Upper lobe of left lung (tissue), 6 donors: ENCODE results near the gene CD6. TPM values are rescaled to one million over a fixed set of nuclear protein-coding genes. Genes with fewer than 3 reads are reported as not detected.

Experiments
- ATAC-seq, 2 donors: fragments of 200-7000 bp; cut with Tn5 transposase; one replicate each; pipeline ENCODE4 v1.9.1; 2022; ENCODE audit warnings: mild to moderate bottlenecking in 2 of 2, moderate library complexity in 2 of 2; ENCODE audit not compliant: low FRiP score in 2 of 2
- DNase-seq, 2 donors: peaks; one replicate each; pipeline ENCODE4 v3.0.0-alpha.2; 2019 to 2020
- H3K27ac ChIP-seq, 4 donors: fragments of 200-600 bp; sonication (generic); one replicate each; pipeline ENCODE4 v1.5.1; 2016 to 2019
- H3K27me3 ChIP-seq, 4 donors: fragments of 200-600 bp; sonication (generic); one replicate each; pipeline ENCODE4 v1.5.1; 2017 to 2019
- H3K36me3 ChIP-seq, 4 donors: fragments of 200-600 bp; sonication (generic); one replicate each; pipeline ENCODE4 v1.5.1; 2016 to 2019
- H3K4me1 ChIP-seq, 4 donors: fragments of 200-600 bp; sonication (generic); one replicate each; pipeline ENCODE4 v1.5.1; 2018 to 2019
- H3K4me3 ChIP-seq, 4 donors: fragments of 200-600 bp; sonication (generic); one replicate each; pipeline ENCODE4 v1.5.1; 2017 to 2019; ENCODE audit warnings: mild to moderate bottlenecking in 2 of 4, moderate library complexity in 1 of 4
- H3K9me3 ChIP-seq, 4 donors: fragments of 200-600 bp; sonication (generic); one replicate each; pipeline ENCODE4 v1.5.1; 2018 to 2019
- EP300 ChIP-seq, 4 donors: sonication (generic); formaldehyde crosslinking; IDR thresholded peaks; one replicate each; pipeline ENCODE4 v1.5.1; 2017; ENCODE audit warnings: antibody characterized with exemption in 4 of 4, control low read depth in 2 of 4
- POLR2A ChIP-seq, 4 donors: fragments of 450-650 bp; IDR thresholded peaks; one replicate each; pipeline ENCODE4 v1.5.1; 2016 to 2017; ENCODE audit warnings: antibody characterized with exemption in 4 of 4, mild to moderate bottlenecking in 2 of 4
- POLR2AphosphoS5 ChIP-seq, 2 donors: sonication (generic); formaldehyde crosslinking; IDR thresholded peaks; one replicate each; pipeline ENCODE4 v1.5.1; 2017; ENCODE audit warnings: antibody characterized with exemption in 2 of 2
- WGBS, 2 donors: methylation state at CpG; one replicate each; pipeline ENCODE4 v1.1.5; 2017 to 2018; 5-methylcytosine and 5-hydroxymethylcytosine counted together
- total RNA-seq, 6 donors: library from RNA; depleted of rRNA in 4 of 6; stranded (reverse); fragments of >200 nt in 4 of 6; gene quantifications; one replicate each; pipeline versions ENCODE4 v1.1.0 to v1.2.1, GENCODE V29; 2016 to 2021
- TF ChIP-seq, protein P1 (sequence below), 6 experiments: fragments of 450-650 bp in 4 of 6; fragments of 200-600 bp in 2 of 6; sonication (generic) in 2 of 6; IDR thresholded peaks; one replicate each; pipeline ENCODE4 v1.5.1; 2016 to 2019; ENCODE audit warnings: antibody characterized with exemption in 6 of 6
- donor health status: DM: no; HTN: no; CAD: no; lungs with moderate emphysema.
- donor health status: DM: no; HTN: yes; CAD: no; lungs with severe emphysema.

The CD6 gene
- total RNA-seq, 6 donors from 2014 or later: 3.8 to 27.2 (median 5.3) TPM

DNA sequence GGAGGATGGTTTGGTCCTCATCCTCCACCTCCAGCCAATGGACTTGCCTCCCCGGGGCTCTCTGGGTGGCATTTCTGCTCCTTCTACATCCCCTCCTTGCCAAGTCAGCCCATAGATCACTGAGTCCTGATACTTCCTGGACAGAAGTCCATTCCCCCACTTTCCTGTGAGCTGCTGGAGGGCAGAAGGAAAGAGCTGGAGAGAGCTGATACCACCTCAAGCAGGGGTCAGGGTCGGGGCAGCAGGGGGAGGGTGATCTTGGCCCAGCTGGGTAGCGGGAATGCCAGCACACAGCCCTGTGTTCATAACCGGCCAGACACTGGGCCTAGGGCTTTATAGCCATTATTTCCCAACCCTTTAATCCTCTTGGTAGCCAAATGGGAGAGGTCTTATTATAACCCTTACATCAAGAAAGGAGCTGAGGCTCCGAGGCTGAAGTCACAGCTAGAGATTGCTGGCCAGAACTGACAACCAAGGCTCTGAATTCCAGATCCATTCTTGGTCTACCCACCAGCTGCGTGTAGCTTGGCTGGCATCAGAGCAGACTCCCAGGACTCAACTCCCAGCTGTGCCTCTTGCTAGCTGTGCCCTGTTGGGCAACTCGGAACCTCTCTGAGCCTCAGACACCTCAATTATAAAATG is 39.9 kb downstream of the CD6 start:
- Histone ChIP-seq H3K9me3 (no peaks in the 10 kb centered on the region), H3K27me3 (peaks cover 0 to 13% (median 5%) of the 10 kb centered on the region in 4 donors), H3K36me3 (no peaks in the 10 kb centered on the region), H3K4me1 (peaks cover 14 to 23% (median 20%) of the 10 kb centered on the region in 4 donors), H3K4me3 (no peak overlapping the region), H3K27ac (peak overlapping the region in 1 of 4 donors; percentile 24)
- TF ChIP-seq POLR2AphosphoS5 (IDR thresholded peaks at IDR 0.05): peak in 1 of 2 donors; percentile 14
- TF ChIP-seq EP300 (IDR thresholded peaks at IDR 0.05): no peak
- DNase-seq (no peak), ATAC-seq (no peak)
- WGBS, 2 donors: 74 to 83% methylated on average over 3 to 7 of the region's 7 CpGs

DNA sequence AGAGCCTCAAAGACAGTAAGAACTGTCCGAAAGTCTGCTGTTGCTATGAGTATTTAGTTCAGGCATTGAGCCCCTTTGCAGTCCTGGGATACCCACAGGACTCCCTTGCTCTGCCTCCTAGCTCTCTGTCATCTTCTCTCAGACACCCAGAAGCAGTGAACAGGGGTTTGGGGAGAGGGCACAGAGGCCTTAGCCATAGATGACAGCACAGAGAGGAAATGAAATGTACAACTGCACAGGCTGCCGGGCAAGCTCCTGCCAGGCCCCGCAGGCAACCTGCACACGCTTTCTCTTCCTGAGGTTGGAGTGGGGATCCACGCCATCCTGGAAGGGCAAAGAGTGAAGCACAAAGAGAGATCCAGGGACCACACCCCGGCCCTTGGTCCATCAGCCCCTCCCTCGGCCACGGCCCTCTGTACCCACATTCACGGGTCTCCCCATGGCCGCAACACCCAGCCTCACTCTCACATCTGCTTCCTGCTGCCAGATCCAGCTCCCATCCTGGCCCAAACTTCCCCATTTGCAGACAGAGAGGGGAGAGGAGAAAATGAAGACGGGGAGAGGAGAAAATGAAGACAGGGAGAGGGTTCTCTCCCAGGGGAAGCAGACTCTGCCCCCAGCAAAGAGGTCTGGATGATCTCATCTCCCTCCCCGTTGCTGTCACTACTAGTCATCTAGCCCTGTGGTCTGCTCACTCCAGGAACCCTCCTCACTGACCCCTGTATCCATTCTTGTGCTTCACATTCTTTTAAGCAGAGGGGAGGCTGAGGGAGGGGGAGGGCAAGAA is 40.7 kb downstream of the CD6 start:
- H3K27ac ChIP-seq: peak overlapping the region in 1 of 4 donors; percentile 24
- H3K4me3 ChIP-seq: no peak overlapping the region
- peak; percentile 36 to 50 for DNase-seq
- WGBS, 2 donors: 50 to 65% methylated on average over 9 to 12 of the region's 12 CpGs
- peaks cover 0 to 13% (median 5%) of the 10 kb centered on the region in 4 donors for H3K27me3 ChIP-seq
- H3K4me1 ChIP-seq: peaks cover 13 to 23% (median 18%) of the 10 kb centered on the region in 4 donors
- no peaks in the 10 kb centered on the region for H3K9me3 ChIP-seq
- TF ChIP-seq POLR2A (IDR thresholded peaks at IDR 0.05) (no peak), POLR2AphosphoS5 (IDR thresholded peaks at IDR 0.05) (no peak), EP300 (IDR thresholded peaks at IDR 0.05) (no peak)
- TF ChIP-seq, protein P1, sequence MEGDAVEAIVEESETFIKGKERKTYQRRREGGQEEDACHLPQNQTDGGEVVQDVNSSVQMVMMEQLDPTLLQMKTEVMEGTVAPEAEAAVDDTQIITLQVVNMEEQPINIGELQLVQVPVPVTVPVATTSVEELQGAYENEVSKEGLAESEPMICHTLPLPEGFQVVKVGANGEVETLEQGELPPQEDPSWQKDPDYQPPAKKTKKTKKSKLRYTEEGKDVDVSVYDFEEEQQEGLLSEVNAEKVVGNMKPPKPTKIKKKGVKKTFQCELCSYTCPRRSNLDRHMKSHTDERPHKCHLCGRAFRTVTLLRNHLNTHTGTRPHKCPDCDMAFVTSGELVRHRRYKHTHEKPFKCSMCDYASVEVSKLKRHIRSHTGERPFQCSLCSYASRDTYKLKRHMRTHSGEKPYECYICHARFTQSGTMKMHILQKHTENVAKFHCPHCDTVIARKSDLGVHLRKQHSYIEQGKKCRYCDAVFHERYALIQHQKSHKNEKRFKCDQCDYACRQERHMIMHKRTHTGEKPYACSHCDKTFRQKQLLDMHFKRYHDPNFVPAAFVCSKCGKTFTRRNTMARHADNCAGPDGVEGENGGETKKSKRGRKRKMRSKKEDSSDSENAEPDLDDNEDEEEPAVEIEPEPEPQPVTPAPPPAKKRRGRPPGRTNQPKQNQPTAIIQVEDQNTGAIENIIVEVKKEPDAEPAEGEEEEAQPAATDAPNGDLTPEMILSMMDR (IDR thresholded peaks at IDR 0.05): no peak
- peak in 1 of 2 donors; percentile 31 for ATAC-seq
- H3K36me3 ChIP-seq: no peaks in the 10 kb centered on the region

DNA sequence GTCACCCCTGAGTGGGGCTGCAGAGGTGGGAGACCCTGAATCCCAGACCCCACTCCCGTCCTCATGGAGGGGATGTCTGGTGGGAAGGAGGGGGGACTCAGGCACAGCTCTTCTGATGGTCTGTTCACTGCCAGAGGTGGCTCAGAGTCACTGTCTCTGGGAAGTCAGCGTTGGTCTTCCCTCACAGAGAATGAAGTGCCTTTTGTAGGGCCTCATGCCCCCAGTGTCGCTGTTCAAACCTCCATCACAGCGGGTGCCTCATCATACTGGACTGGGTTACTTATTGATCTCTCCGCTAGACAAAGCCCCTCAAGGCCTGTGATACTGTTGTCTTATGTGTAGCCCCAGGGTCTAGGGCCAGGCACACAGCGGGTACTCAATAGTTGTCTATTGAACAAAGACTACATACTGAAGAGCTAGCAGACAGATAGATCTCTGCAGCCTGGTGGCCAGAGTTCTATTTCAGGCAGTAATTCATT is 41.3 kb downstream of the CD6 start:
- ATAC-seq: no peak
- no peak overlapping the region for H3K4me3 ChIP-seq
- TF ChIP-seq EP300 (IDR thresholded peaks at IDR 0.05): no peak
- no peak for TF ChIP-seq POLR2A (IDR thresholded peaks at IDR 0.05)
- TF ChIP-seq POLR2AphosphoS5 (IDR thresholded peaks at IDR 0.05): no peak
- TF ChIP-seq, protein P1 (IDR thresholded peaks at IDR 0.05): no peak
- no peak overlapping the region for H3K27ac ChIP-seq
- peaks cover 0 to 6% (median 2%) of the 10 kb centered on the region in 4 donors for H3K27me3 ChIP-seq
- no peaks in the 10 kb centered on the region for H3K9me3 ChIP-seq
- H3K36me3 ChIP-seq: no peaks in the 10 kb centered on the region
- no peak for DNase-seq
- 89 to 99% methylated on average over 5 to 6 of the region's 6 CpGs for WGBS, 2 donors
- H3K4me1 ChIP-seq: peaks cover 7 to 16% (median 12%) of the 10 kb centered on the region in 4 donors

DNA sequence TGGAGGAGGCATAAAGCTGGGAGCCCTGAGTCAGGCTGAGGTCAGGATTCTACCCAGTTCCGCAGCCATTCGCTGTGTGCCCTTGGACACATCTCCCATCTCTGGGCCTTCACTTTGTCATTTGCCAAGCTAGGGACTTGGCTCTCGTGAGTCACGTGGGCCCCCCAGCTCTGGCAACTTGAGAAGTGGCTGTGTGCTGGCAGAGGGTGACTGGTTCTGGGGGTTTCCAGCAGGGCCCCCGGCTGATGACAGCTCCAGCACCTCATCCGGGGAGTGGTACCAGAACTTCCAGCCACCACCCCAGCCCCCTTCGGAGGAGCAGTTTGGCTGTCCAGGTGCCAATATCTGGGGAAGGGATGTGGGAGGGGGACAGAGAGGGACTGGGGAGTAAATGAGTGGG is 46.6 kb downstream of the CD6 start:
- Histone ChIP-seq H3K4me1 (peaks cover 2 to 18% (median 5%) of the 10 kb centered on the region in 4 donors), H3K27ac (no peak overlapping the region), H3K36me3 (no peaks in the 10 kb centered on the region), H3K27me3 (no peaks in the 10 kb centered on the region), H3K4me3 (no peak overlapping the region), H3K9me3 (no peaks in the 10 kb centered on the region)
- 88 to 92% methylated on average over 5 to 7 of the region's 7 CpGs for WGBS, 2 donors
- TF ChIP-seq EP300 (IDR thresholded peaks at IDR 0.05): no peak
- TF ChIP-seq POLR2AphosphoS5 (IDR thresholded peaks at IDR 0.05): no peak
- TF ChIP-seq POLR2A (IDR thresholded peaks at IDR 0.05): no peak
- TF ChIP-seq, protein P1 (IDR thresholded peaks at IDR 0.05): no peak
- no peak for DNase-seq
- ATAC-seq: no peak
